ENCODE data around the gene CPXM2.
"Not testable (repeated sequence)": the region's sequence is repeated elsewhere in the genome, so short reads cannot be mapped to it uniquely, and the experiment has no call there.

CPXM2 gene

DNA sequence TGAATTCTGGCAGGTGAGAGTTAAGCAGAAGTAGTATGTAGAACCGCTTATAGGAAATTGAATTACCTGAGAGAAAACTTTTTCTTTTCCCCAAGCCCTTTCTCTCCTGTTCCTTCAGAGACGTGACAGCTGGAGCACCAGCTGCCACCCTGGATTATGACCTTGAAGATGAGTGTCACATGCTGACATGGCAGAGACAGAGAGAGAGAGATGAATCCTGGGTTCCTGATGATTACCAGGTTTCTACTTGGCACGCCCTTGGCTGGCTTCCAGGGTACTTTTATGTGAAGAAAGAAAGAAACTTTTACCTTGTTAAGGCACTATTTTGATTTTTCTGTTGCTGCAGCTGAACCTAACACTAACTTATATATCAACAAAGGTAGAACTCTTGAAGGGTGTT lies 125.6 kb downstream of the CPXM2 start:
- no peak for DNase-seq

DNA sequence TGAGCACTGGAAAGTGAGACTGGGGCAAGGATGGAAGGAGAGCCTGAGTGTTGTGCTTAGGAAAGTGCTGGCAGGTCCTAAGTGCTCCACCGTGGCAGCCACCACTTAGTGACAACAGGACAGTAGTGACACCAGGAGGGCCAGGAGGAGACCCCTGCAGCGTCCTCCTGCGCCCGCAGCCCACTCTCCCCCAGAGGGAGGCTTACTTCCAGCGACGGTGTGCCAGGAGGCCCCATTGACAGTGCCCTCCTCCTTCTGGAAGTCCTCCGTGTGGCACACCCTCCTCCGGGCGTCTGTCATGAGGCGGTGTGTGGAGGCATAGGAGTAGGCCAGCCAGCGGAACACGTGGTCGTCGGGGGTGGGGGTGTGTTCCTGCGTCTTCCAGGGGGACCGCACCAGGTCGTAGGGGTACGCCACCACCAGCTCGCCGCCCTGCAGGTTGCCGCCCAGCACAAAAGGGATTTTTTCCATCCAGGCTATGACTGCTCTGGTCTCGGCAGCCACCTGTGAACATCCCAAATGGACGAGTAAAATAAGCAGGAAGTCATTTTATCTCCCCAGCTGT lies 129.9 kb downstream of the CPXM2 start:
- no peak for DNase-seq

DNA sequence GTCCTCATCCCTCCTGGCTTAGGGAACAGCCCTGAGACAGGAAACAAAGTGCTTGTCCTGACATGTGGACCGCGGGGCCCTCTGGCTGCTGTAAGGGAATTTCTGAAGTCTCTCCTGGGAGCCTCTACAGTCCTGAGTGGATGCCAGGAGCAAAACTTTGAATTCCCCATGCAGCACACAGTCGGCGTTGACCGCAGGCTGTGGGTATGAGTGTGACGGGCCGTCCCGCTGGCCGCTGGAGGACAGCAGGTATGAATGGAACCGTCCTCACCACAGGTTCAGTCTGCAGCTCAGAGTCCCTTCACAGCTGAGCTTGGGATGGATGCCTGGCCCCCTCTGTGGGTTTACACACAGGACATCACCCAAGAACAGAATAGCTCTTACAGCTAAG lies 130.6 kb downstream of the CPXM2 start:
- DNase-seq = no peak

DNA sequence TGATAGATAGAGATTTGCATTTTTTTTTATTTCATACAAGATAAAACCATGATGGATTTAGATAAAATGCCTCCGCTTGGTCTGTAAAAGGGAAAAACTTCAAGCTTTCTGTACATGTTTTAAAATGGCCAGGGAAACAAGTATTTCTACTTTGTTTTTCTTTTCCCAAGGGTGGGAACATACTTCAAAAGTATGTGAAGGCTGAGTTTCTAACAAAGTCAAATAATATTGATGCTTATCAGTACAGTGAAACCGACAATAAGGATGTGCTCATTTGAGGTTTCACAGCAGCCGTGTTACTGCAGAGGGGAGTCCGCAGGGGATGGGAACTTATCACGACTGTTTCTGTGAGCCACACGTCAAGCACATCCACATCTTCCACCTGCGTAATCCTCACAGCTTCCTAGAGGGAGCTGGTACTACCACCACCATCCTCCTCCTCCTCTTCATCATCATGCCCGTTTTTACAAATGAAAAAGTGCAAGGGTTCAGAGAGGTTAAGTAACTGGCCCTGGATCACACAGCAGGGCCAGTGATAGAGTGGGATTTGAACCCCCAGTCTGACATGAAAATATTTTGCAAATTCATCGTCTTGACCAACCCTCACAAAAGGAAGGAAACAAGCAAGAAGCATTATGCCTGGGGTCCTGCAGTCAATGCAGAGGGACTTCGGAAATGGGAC lies 131.1 kb downstream of the CPXM2 start:
- DNase-seq = no peak

DNA sequence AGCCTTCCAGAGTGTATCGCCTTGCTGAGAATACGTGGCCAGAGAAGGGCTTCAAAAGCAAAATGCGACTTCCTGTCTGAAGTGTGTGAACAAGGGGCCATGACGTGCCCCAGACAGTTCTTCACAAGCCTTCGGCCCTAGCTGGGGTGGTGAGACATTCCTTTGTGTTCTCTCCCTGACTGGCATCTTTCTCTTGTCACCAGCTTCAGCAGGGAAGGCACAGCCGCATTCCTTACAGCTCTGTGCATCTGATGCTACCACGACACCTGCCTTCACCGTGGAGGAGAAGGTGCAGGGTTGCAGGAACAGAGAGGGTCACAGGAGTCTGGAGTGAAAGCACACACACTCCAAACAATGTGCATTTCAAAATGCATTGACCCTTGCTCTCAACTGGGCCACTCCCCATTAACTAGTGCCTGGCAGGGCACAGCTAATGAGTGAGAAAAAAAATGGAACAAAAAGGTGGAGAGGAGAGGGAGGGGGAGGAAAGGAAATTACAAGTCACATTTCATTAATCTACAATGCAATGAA lies 132.0 kb downstream of the CPXM2 start:
- DNase-seq = no peak

DNA sequence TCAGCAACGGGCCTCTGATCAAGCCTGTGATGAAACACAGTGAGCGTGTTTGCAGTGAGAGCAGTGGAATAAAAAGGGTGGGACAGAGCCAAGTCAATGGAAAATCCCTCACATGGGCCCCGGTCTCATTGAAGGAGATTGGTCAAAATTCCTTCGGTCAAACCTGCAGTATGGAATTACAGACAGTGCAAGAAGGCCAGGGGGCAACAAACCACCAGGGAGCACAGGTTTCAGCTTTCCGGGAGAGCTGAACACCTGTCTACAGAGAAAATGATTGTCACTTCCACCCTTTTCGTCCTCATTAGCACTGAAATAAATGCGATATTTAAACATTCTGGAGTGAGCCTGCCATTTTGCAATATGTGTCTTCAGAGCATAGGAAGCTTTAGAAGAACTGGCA lies 132.6 kb downstream of the CPXM2 start:
- DNase-seq = no peak

DNA sequence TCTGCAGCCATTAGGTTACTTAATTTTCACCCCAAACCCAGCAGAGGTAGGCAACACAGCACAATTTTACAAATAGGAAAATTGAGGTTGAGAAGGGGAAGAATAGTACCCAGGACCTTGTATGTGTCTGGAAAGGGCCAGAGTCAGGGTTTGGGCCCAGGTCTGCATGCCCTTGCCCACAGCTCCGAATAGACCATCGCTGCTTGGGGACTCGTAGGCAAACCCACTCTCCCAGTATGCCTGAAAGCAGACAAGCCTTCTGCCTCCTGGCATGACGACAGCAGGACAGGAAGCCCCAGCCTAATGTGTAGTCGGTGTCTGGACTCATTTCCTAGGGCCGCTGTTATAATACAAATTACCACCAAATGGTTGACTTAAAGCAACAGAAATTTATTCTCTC lies 133.8 kb downstream of the CPXM2 start:
- no peak for DNase-seq

DNA sequence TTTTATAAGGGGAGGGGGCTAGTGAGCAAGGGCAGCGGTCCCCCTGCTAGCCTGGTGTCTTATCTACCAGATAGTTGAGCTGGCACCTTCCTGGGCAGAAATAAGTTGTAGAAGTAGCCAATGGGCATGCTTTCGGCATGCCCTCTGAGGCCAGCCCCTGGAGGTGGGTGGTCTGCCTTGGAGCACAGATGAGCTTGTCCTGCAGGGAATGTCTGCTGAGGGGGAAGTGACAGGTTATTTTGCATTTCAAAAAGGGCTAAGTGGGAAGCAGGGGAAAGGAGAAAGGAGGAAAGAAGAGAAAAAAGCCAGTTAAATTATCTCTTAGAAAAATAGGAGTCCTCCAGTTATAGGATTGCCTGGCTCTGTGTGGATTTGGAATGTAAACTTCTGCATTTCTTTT lies 136.5 kb downstream of the CPXM2 start:
- DNase-seq = no peak

DNA sequence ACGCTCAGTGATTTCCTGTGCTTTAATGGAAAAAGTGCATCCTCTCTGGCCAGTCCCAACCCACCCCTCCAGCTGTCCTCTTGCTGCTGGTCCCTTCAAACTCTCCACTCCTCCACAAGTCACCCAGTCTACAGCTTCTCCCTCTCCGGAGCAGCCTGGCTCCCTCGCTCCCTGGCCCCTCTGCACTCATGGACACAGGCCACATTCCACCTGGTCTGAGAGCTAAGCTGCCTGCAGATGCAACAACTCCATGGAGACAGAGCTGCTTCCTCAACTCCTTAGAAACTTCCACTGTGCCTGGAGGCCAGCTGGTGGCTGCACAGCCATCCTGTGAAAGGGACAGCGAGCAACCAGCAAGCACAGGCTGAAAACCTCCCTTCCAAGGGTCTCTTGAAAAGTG lies 137.5 kb downstream of the CPXM2 start:
- DNase-seq = no peak

DNA sequence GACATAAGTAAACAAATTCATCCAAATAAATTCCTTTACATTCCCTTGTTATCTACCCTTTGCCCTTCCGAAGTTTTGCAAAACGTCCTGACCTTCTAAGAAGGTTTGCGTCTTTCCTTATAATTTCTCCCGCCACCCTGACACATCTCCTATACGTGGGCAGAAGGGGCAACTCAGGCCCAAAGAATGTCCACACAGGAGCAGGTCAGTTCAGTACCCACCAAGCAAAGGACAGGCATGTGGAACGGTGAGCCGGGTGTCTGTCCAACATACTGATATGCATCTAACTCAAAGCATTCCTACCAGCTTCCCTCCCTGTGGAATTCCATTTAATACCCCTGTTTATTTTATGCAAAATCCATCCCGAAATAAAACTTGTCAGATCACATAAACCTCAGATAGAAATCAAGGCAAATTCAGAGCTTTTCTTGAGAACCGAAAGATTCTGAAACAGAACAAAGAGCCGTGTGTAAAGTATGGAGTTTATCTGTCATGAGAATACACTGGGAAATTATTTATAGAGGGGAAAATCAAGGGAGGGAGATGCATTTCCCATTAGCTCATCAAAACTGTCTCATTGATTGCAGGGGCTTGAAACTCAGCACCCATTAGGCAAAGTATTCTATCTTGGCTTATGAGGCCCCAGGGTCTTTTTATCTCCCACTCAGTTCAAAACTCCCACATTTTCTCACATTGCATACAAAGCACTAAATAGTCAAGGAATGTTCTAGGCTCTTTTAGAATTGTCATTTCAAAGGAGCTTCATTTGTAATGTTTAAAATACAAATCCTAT lies 140.1 kb downstream of the CPXM2 start:
- DNase-seq = no peak

DNA sequence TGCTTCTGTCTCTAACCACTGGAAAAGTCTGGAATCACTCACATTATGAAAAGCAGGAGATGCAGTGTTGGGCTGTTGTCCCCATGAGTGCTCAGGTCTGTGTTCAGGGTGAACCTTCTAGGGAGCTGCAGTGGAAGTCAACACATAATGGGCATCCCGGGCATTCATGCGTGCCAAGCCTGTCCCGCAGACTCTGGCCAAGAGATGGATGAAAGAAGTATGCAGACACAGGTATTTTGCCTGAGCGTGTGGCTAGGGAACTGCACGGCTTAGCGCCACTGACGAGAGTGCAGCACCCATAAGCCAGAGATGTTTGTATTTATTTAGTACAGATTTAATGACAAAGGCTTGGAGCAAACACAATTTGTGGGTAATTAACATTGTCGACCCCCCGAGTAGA lies 140.7 kb downstream of the CPXM2 start:
- DNase-seq = no peak

DNA sequence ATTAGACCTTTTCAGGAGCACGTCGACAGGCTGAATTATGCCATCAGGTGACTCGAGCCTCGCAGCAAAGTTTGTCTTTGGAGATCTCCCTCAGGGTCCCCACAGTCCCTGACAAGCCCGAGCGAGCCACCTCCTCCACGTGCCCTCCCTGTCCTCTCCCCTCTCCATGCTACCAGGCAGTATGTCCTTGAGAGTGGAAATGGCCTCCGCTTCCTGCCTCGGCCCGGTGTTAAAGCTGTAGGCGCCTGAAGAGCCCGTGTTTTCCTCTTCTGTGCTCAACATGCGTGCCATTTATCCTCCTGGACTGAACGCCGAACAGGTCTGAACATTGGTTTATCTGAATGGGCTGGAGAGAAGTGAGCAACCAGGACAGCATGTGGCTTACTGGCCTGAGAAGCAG lies 142.9 kb downstream of the CPXM2 start:
- DNase-seq = no peak

DNA sequence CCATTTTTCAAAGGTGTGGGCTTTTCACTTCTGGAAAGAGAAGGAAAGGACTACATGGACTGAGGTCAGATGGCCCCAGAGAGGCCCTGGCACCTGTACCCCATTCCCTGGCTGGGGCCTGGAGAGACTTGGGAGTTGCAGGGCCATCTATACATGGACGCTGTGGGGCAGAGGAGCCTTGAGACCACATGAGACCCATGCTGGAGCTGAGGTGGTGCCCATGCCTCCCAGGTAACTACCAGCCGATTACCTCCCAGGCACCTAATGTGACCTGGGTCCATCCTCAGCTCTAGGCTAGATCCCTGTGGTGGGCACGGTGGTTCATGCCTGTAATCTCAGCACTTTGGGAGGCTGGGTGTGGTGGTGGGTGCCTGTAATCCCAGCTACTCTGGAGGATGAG lies 144.2 kb downstream of the CPXM2 start:
- no peak for DNase-seq

DNA sequence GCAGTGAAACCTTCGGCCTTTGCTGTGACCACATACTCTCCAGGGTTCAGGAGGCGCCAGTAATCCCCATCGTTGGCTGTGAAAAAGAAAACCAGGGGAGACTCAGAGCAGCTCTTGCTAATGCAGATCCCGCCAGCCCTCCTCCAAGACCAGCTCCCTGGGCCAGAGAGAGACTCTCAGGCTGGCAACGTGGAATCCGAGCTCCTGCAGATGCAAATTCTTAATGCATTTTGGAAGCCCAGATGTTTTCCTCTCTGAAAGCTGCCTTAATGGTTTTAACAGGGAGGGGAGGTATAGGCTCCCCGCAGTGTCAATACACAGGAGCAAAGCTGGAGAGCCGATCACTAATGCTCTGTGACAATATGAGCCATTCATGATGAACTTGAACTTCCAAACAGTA lies 144.7 kb downstream of the CPXM2 start:
- no peak for DNase-seq

DNA sequence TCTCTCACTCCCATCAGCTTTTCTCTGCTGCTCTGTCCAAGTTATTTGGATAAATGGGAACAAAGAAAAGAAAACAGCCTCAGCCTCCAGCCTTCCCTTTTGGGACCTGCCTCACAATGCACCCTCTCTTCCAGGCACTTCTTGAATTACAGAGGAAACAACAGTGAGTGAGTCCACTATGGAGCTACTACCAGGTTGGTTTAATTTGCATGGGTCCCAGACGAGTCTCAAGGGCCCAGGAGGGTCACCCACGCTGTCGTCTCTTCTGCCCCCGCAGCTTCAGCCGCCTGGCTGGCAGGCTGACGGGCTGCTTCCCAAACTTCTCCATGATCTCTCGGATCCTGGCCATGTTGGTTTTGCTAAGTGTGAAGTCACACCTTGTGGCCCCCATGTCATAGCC lies 145.1 kb downstream of the CPXM2 start:
- DNase-seq = no peak

DNA sequence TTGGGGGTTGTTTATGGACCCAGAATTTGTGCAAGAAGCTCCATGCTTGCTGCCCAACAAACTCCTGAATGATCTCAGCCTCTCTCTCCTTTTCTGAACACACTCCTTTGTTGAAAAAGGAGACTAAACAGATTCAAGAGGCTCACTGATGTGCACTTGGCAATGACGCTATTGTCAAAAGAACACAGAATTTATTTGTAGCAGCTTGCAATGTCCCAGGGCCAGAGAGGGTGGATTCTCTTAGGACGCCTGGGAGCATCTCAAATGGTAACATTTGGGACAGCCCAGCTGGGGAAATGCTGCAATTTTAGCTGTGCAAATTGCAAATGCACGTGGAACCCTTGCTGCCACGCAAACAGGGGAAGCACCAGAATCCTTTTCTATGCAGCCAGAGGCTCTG lies 145.5 kb downstream of the CPXM2 start:
- no peak for DNase-seq

DNA sequence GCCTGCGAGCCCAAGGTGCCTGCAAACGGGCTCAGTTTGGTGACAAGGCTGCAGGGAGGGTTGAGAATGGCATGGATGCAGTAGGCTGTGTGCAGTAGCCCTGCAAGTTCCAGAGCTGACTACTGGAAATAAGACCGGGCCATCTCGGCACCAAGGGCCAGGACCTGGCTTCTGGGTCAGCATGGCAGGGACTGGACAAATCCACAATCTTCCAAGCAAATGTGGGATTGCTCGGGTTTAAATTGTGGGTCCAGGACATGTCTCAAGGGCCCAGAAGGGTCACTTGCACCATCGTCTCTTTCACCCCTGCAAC lies 147.4 kb downstream of the CPXM2 start:
- no peak for DNase-seq

DNA sequence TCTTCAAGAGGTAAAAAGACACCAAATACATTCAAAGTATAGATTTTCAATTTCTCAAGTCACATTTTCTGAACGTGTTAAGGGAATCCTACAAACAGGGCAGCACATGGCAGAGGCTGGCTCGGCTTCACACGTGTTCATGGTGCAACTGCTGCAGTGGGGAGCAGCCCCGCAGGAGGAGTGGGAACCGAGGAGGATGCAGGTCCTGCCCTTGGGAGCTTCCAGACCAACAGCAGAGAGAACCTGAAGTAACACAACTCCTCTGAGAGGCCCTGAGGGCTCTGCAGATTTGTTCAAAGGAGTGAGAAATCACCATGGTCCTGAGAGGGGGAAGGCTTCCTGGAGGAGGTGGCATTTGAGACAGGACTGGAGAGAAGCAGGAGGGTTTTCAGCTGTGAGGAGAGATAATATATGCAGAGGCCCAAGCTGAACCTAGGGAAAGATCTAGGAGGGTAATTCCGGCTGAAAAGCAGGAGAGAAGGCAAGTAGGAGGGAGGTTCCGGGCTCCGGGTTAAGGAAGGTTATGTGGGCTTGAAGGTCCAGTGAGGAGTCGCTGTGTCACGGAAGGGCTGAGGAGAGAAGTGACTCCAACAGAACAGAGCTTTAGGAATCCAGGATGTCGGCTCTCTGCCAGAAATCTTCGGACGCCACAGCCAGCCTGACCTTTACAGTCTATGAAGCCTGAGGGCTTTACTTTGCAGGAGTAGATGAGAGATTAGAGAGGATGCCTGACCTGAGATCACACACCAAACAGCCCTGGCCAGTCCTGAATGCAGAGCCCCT lies 148.0 kb downstream of the CPXM2 start:
- DNase-seq = no peak

DNA sequence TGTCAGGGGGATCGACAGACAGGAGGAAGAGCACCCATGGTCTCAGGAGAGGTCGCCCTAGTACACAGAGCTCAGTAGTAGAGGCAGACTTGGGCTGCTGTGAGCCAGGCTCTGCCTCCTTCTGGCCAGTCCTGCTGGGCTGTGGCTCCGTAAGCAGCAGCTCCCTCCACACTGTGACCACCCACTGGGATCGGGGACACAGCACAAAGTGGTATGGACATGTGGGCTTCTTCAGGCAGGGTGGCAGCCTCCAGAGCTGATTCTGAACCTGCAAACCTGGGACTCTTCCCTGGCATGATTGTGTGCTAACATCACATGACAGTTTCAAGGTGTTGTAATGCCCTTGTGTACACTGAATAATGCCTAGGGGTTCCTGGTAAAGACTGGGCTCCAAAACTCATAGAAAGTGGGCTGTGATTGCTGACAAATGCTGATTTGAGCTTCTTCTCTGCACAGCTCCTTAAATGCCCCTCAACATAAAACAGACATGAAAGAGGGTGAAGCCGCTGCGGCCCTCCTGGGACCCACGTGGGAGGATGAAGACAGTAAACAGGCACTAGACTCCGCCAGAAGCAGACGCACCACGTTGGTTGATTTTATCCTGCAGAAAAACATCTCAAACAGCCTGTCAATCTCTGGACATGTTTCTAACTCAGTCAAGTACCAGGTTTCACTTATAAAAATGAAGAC lies 148.7 kb downstream of the CPXM2 start:
- DNase-seq = no peak

DNA sequence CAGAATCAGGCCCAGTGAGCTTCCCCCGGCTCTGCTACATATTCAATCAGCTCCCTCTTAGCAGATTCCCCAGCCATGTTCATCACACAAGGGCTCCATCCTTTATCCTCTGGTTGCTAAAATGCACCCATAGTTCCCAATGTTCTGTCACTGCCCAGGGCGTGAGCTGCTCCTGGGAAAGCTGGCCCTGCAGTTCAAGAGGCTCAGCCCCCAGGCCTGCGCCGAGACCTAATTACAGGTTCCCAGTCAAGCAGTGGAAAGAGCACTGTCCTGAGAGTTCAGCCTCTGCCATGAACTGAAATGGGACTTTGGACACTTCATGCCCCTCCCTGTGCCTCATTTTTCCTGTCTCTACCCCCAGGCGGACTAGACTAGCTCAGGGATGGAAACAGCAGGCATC lies 149.9 kb downstream of the CPXM2 start:
- no peak for DNase-seq

DNA sequence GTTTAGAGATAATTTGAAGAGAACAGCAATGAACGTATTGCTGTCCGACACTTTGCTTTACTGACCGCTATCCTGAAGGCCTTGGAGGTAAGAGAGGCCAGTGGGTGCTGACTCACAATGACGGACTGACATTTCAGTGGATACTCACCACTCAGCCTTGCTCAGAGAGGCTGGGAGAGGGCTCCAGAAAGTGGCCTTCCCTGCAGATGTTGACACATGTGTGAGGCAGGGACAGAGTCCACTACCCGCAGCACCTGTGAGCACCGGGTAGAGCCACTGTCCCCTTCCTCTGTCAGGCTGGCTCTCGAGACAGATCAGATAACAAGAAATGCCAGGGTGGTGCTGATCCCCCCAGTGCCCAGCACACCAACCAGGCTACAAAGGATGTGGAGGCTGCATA lies 150.5 kb downstream of the CPXM2 start:
- no peak for DNase-seq

DNA sequence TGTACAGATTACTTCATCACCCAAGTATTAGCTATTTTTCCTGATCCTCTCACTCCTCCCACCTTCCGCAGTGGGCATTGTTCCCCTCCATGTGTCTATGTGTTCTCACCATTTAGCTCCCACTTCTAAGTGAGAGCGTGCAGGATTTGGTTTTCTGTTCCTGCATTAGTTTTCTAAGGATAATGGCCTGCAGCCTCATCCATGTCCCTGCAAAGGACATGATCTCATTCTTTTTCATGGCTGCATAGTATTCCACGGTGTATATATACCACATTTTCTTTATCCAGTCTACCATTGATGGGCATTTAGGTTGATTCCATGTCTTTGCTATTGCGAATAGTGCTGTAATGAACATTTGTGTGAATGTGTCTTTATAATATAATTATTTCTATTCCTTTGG lies 154.7 kb downstream of the CPXM2 start:
- not testable (repeated sequence) for DNase-seq

DNA sequence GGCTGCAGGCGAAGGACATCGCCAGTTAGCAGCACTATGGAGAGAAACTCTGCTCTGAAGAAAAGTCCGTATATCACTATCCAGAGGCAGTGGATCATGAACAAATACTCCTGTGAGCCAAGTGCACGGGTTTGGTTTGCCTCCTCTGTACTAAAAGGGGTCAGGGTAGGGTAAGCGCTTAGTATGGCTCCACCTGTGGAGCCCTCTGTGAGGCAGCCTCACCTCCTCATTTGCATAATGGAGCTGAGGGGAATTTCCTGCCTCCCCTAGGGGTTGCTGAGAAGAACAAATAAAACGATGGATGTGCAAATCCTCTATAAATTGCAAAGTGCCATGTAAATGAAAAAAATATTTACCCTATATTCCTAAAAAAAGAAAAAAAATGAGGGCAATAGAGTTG lies 162.1 kb downstream of the CPXM2 start:
- DNase-seq = no peak
